ENCODE measurements around the gene INTS11.
A peak's percentile ranks its signal among the peaks of the same experiment; 100 is the strongest.

INTS11 gene

GRCh38 chr1:1348420-1349255 is 24.2 kb upstream of the INTS11 start (continued):
- TF ChIP-seq AEBP2 (tag by site-specific recombination; IDR thresholded peaks at IDR 0.05; ENCODE audit: borderline replicate concordance), result no peak
- TF ChIP-seq ZNF843 (tag by site-specific recombination; IDR thresholded peaks at IDR 0.05), result no peak
- no peak for TF ChIP-seq ZNF311 (tag by site-specific recombination; IDR thresholded peaks at IDR 0.05; ENCODE audit: borderline replicate concordance)
- no peak for TF ChIP-seq FEZF1 (tag by site-specific recombination; IDR thresholded peaks at IDR 0.05)
- TF ChIP-seq, protein P1, sequence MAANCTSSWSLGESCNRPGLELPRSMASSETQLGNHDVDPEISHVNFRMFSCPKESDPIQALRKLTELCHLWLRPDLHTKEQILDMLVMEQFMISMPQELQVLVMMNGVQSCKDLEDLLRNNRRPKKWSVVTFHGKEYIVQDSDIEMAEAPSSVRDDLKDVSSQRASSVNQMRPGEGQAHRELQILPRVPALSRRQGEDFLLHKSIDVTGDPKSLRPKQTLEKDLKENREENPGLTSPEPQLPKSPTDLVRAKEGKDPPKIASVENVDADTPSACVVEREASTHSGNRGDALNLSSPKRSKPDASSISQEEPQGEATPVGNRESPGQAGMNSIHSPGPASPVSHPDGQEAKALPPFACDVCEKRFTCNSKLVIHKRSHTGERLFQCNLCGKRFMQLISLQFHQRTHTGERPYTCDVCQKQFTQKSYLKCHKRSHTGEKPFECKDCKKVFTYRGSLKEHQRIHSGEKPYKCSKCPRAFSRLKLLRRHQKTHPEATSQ (tag by site-specific recombination; IDR thresholded peaks at IDR 0.05), result no peak
- peak; percentile 69; the same call in 1 of the 2 replicates for TF ChIP-seq ZNF692 (tag by site-specific recombination; IDR thresholded peaks at IDR 0.05)
- no peak for TF ChIP-seq KLF16 (tag by site-specific recombination; IDR thresholded peaks at IDR 0.05)
- TF ChIP-seq ZNF114 (tag by site-specific recombination; IDR thresholded peaks at IDR 0.05), result no peak
- TF ChIP-seq, protein P2, sequence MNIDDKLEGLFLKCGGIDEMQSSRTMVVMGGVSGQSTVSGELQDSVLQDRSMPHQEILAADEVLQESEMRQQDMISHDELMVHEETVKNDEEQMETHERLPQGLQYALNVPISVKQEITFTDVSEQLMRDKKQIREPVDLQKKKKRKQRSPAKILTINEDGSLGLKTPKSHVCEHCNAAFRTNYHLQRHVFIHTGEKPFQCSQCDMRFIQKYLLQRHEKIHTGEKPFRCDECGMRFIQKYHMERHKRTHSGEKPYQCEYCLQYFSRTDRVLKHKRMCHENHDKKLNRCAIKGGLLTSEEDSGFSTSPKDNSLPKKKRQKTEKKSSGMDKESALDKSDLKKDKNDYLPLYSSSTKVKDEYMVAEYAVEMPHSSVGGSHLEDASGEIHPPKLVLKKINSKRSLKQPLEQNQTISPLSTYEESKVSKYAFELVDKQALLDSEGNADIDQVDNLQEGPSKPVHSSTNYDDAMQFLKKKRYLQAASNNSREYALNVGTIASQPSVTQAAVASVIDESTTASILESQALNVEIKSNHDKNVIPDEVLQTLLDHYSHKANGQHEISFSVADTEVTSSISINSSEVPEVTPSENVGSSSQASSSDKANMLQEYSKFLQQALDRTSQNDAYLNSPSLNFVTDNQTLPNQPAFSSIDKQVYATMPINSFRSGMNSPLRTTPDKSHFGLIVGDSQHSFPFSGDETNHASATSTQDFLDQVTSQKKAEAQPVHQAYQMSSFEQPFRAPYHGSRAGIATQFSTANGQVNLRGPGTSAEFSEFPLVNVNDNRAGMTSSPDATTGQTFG (tag by site-specific recombination; IDR thresholded peaks at IDR 0.05; ENCODE audit: borderline replicate concordance), result no peak
- 0 out of 2 replicates have a peak, but pooled peaks have one; percentile 18 for TF ChIP-seq KLF10 (tag by site-specific recombination; IDR thresholded peaks at IDR 0.05)
- no peak for TF ChIP-seq ZNF501 (tag by site-specific recombination; IDR thresholded peaks at IDR 0.05)
- no peak for TF ChIP-seq ZNF518A (tag by site-specific recombination; conservative IDR thresholded peaks at IDR 0.05; ENCODE audit: low read depth)
- no peak for TF ChIP-seq ZNF600 (tag by site-specific recombination; IDR thresholded peaks at IDR 0.05)
- TF ChIP-seq TCF7L2 (IDR thresholded peaks at IDR 0.05; ENCODE audit: borderline replicate concordance, low read depth, low read length), result no peak
- no peak for TF ChIP-seq ZNF624 (tag by site-specific recombination; IDR thresholded peaks at IDR 0.05)
- TF ChIP-seq ZNF660 (tag by site-specific recombination; IDR thresholded peaks at IDR 0.05), result peak; percentile 17; the same call in 1 of the 2 replicates
- TF ChIP-seq ZNF610 (tag by site-specific recombination; IDR thresholded peaks at IDR 0.05; ENCODE audit: borderline replicate concordance), result no peak
- TF ChIP-seq, protein P3, sequence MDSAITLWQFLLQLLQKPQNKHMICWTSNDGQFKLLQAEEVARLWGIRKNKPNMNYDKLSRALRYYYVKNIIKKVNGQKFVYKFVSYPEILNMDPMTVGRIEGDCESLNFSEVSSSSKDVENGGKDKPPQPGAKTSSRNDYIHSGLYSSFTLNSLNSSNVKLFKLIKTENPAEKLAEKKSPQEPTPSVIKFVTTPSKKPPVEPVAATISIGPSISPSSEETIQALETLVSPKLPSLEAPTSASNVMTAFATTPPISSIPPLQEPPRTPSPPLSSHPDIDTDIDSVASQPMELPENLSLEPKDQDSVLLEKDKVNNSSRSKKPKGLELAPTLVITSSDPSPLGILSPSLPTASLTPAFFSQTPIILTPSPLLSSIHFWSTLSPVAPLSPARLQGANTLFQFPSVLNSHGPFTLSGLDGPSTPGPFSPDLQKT (IDR thresholded peaks at IDR 0.05; ENCODE audit: borderline replicate concordance, low read depth, low read length), result no peak
- no peak for TF ChIP-seq ZNF514 (tag by site-specific recombination; IDR thresholded peaks at IDR 0.05)
- no peak for TF ChIP-seq TRIM28 (IDR thresholded peaks at IDR 0.05; ENCODE audit: borderline replicate concordance, low read length)
- no peak for TF ChIP-seq SCRT2 (tag by site-specific recombination; IDR thresholded peaks at IDR 0.05)
- no peak for TF ChIP-seq ZNF157 (tag by site-specific recombination; IDR thresholded peaks at IDR 0.05)
- TF ChIP-seq ZNF239 (tag by site-specific recombination; IDR thresholded peaks at IDR 0.05), result no peak
- TF ChIP-seq RBAK (tag by site-specific recombination; IDR thresholded peaks at IDR 0.05), result no peak
- no peak for TF ChIP-seq ZNF623 (tag by site-specific recombination; IDR thresholded peaks at IDR 0.05)
- no peak for TF ChIP-seq ZBTB7A (tag by site-specific recombination; IDR thresholded peaks at IDR 0.05; ENCODE audit: low read depth)
- TF ChIP-seq ZNF184 (tag by site-specific recombination; IDR thresholded peaks at IDR 0.05), result no peak

Data from HEK293 (cell line).